Measurements from ENCODE around the gene TENM4. TPM values are rescaled to one million over a fixed set of nuclear protein-coding genes. Genes with fewer than 3 reads are reported as not detected.
A peak's percentile ranks its signal among the peaks of the same experiment; 100 is the strongest.

TENM4 gene
- total RNA-seq, 8 experiments from 2014 or later, result 0.59 to 82.2 (median 24.2) TPM

- WGBS, 10 experiments, result 0 to 100% (median 86%) methylated on average over 1 to 2 of the region's 2 CpGs; no CpG with 5 or more reads in 5 of the 10 experiments
Measured at GRCh38 chr11:78878631-78879030, 562.2 kb downstream of the TENM4 start.

GRCh38 chr11:78876676-78877075 lies 564.2 kb downstream of the TENM4 start:
- ATAC-seq (replicated peaks in 6 of 8), result peak in 1 of 8 experiments; percentile 38

More at GRCh38 chr11:78878631-78879030, 562.2 kb downstream of the TENM4 start:
- H3K4me3 ChIP-seq, result no peak overlapping the region
- H3K4me1 ChIP-seq (replicated peaks in 1 of 2), result peaks cover 0 to 15% of the 10 kb centered on the region in 2 donors
- H3K27ac ChIP-seq, result no peak overlapping the region
- in situ Hi-C loops (cut with MboI; ENCODE audit: low pct_unique_long_range_greater_than_20kb in 2 of 9, low sequenced_read_pairs in 9 of 9, unreplicated experiment in 9 of 9), result no loop called here
- ATAC-seq (replicated peaks in 6 of 8), result no peak

GRCh38 chr11:78870655-78871054 lies 570.2 kb downstream of the TENM4 start:
- WGBS, 10 experiments, result 0 to 100% (median 83%) methylated on average over 2 of the region's 4 CpGs; no CpG with 5 or more reads in 5 of the 10 experiments
- Histone ChIP-seq H3K4me1 (replicated peaks in 1 of 2) (peaks cover 0 to 14% of the 10 kb centered on the region in 2 donors), H3K27ac (no peak overlapping the region), H3K4me3 (no peak overlapping the region)
- in situ Hi-C loops (cut with MboI; ENCODE audit: low pct_unique_long_range_greater_than_20kb in 2 of 9, low sequenced_read_pairs in 9 of 9, unreplicated experiment in 9 of 9), result no loop called here
- ATAC-seq (replicated peaks in 6 of 8), result no peak

More at GRCh38 chr11:78876676-78877075, 564.2 kb downstream of the TENM4 start:
- in situ Hi-C loops (cut with MboI; ENCODE audit: low pct_unique_long_range_greater_than_20kb in 2 of 9, low sequenced_read_pairs in 9 of 9, unreplicated experiment in 9 of 9), result no loop called here
- WGBS, 10 experiments, result 40 to 100% (median 86%) methylated on average over 1 to 3 of the region's 3 CpGs; no CpG with 5 or more reads in 3 of the 10 experiments
- H3K27ac ChIP-seq, result no peak overlapping the region
- no peak overlapping the region for H3K4me3 ChIP-seq
- H3K4me1 ChIP-seq (replicated peaks in 1 of 2), result peaks cover 0 to 15% of the 10 kb centered on the region in 2 donors

GRCh38 chr11:78869293-78869692 lies 571.5 kb downstream of the TENM4 start:
- ATAC-seq (replicated peaks in 6 of 8), result no peak
- in situ Hi-C loops (cut with MboI; ENCODE audit: low pct_unique_long_range_greater_than_20kb in 2 of 9, low sequenced_read_pairs in 9 of 9, unreplicated experiment in 9 of 9), result no loop called here
- H3K27ac ChIP-seq, result no peak overlapping the region

GRCh38 chr11:78868563-78868962 lies 572.3 kb downstream of the TENM4 start:
- H3K4me1 ChIP-seq (replicated peaks in 1 of 2), result peaks cover 0 to 11% of the 10 kb centered on the region in 2 donors
- ATAC-seq (replicated peaks in 6 of 8), result no peak
- H3K27ac ChIP-seq, result no peak overlapping the region
- in situ Hi-C loops (cut with MboI; ENCODE audit: low pct_unique_long_range_greater_than_20kb in 2 of 9, low sequenced_read_pairs in 9 of 9, unreplicated experiment in 9 of 9), result no loop called here
- H3K4me3 ChIP-seq, result no peak overlapping the region
- 0 to 76% (median 58%) methylated on average over 1 to 4 of the region's 4 CpGs for WGBS, 10 experiments

More at GRCh38 chr11:78869293-78869692, 571.5 kb downstream of the TENM4 start:
- 0 to 44% (median 12%) methylated on average over 1 to 3 of the region's 3 CpGs; no CpG with 5 or more reads in 2 of the 10 experiments for WGBS, 10 experiments
- H3K4me3 ChIP-seq, result no peak overlapping the region
- peaks cover 0 to 11% of the 10 kb centered on the region in 2 donors for H3K4me1 ChIP-seq (replicated peaks in 1 of 2)

- in situ Hi-C loops (cut with MboI; ENCODE audit: low pct_unique_long_range_greater_than_20kb in 2 of 9, low sequenced_read_pairs in 9 of 9, unreplicated experiment in 9 of 9), result no loop called here
- Histone ChIP-seq H3K27ac (no peak overlapping the region), H3K4me1 (replicated peaks in 1 of 2) (no peaks in the 10 kb centered on the region), H3K4me3 (no peak overlapping the region)
- no peak for ATAC-seq (replicated peaks in 6 of 8)
- WGBS, 10 experiments, result 0 to 100% (median 82%) methylated on average over 1 to 5 of the region's 5 CpGs; no CpG with 5 or more reads in 1 of the 10 experiments
Measured at GRCh38 chr11:78860720-78861422, 580.0 kb downstream of the TENM4 start.

GRCh38 chr11:78857688-78858087 lies 583.1 kb downstream of the TENM4 start:
- H3K4me3 ChIP-seq, result no peak overlapping the region
- 33 to 100% (median 79%) methylated on average over 1 to 2 of the region's 2 CpGs for WGBS, 10 experiments
- H3K27ac ChIP-seq, result no peak overlapping the region
- no peak for ATAC-seq (replicated peaks in 6 of 8)
- H3K4me1 ChIP-seq (replicated peaks in 1 of 2), result no peaks in the 10 kb centered on the region
- in situ Hi-C loops (cut with MboI; ENCODE audit: low pct_unique_long_range_greater_than_20kb in 2 of 9, low sequenced_read_pairs in 9 of 9, unreplicated experiment in 9 of 9), result no loop called here

GRCh38 chr11:78856211-78856610 lies 584.6 kb downstream of the TENM4 start:
- in situ Hi-C loops (cut with MboI; ENCODE audit: low pct_unique_long_range_greater_than_20kb in 2 of 9, low sequenced_read_pairs in 9 of 9, unreplicated experiment in 9 of 9), result no loop called here
- Histone ChIP-seq H3K27ac (no peak overlapping the region), H3K4me1 (replicated peaks in 1 of 2) (no peaks in the 10 kb centered on the region), H3K4me3 (no peak overlapping the region)
- 0 to 100% (median 85%) methylated on average over 1 to 4 of the region's 5 CpGs; no CpG with 5 or more reads in 4 of the 10 experiments for WGBS, 10 experiments
- no peak for ATAC-seq (replicated peaks in 6 of 8)

- no peak overlapping the region for H3K4me3 ChIP-seq
- H3K4me1 ChIP-seq (replicated peaks in 1 of 2), result no peaks in the 10 kb centered on the region
- no peak overlapping the region for H3K27ac ChIP-seq
- in situ Hi-C loops (cut with MboI; ENCODE audit: low pct_unique_long_range_greater_than_20kb in 2 of 9, low sequenced_read_pairs in 9 of 9, unreplicated experiment in 9 of 9), result no loop called here
- ATAC-seq (replicated peaks in 6 of 8), result no peak
Measured at GRCh38 chr11:78855116-78855515, 585.7 kb downstream of the TENM4 start.

- Histone ChIP-seq H3K4me1 (replicated peaks in 1 of 2) (no peaks in the 10 kb centered on the region), H3K4me3 (no peak overlapping the region)
- ATAC-seq (replicated peaks in 6 of 8), result no peak
Measured at GRCh38 chr11:78853521-78853920, 587.3 kb downstream of the TENM4 start.

GRCh38 chr11:78851878-78852586 lies 588.8 kb downstream of the TENM4 start:
- peak in 2 of 8 experiments; percentile 20 to 49 for ATAC-seq (replicated peaks in 6 of 8)
- in situ Hi-C loops (cut with MboI; ENCODE audit: low pct_unique_long_range_greater_than_20kb in 2 of 9, low sequenced_read_pairs in 9 of 9, unreplicated experiment in 9 of 9), result no loop called here
- Histone ChIP-seq H3K4me3 (no peak overlapping the region), H3K4me1 (replicated peaks in 1 of 2) (peaks cover 2 to 12% of the 10 kb centered on the region in 2 donors), H3K27ac (no peak overlapping the region)
- 14 to 100% (median 94%) methylated on average over 1 to 3 of the region's 7 CpGs; no CpG with 5 or more reads in 2 of the 10 experiments for WGBS, 10 experiments

More at GRCh38 chr11:78853521-78853920, 587.3 kb downstream of the TENM4 start:
- in situ Hi-C loops (cut with MboI; ENCODE audit: low pct_unique_long_range_greater_than_20kb in 2 of 9, low sequenced_read_pairs in 9 of 9, unreplicated experiment in 9 of 9), result no loop called here
- WGBS, 10 experiments, result 57 to 100% (median 100%) methylated on average over 1 to 2 of the region's 3 CpGs; no CpG with 5 or more reads in 1 of the 10 experiments
- H3K27ac ChIP-seq, result no peak overlapping the region

GRCh38 chr11:78850078-78850477 lies 590.8 kb downstream of the TENM4 start:
- Histone ChIP-seq H3K27ac (no peak overlapping the region), H3K4me3 (no peak overlapping the region), H3K4me1 (replicated peaks in 1 of 2) (peaks cover 2 to 16% of the 10 kb centered on the region in 2 donors)
- ATAC-seq (replicated peaks in 6 of 8), result no peak
- in situ Hi-C loops (cut with MboI; ENCODE audit: low pct_unique_long_range_greater_than_20kb in 2 of 9, low sequenced_read_pairs in 9 of 9, unreplicated experiment in 9 of 9), result no loop called here
- WGBS, 10 experiments, result 7 to 100% (median 72%) methylated on average over 1 to 3 of the region's 3 CpGs; no CpG with 5 or more reads in 2 of the 10 experiments

- 10 to 93% (median 80%) methylated on average over 1 to 5 of the region's 5 CpGs; no CpG with 5 or more reads in 1 of the 10 experiments for WGBS, 10 experiments
- in situ Hi-C loops (cut with MboI; ENCODE audit: low pct_unique_long_range_greater_than_20kb in 2 of 9, low sequenced_read_pairs in 9 of 9, unreplicated experiment in 9 of 9), result loop anchor here in 1 of 9 experiments (25.0 kb wide), 1 partner anchor 109 kb away; no protein-coding TSS in a partner anchor
- peak in 1 of 8 experiments; percentile 59 for ATAC-seq (replicated peaks in 6 of 8)
- Histone ChIP-seq H3K4me3 (no peak overlapping the region), H3K27ac (no peak overlapping the region), H3K4me1 (replicated peaks in 1 of 2) (peaks cover 2 to 16% of the 10 kb centered on the region in 2 donors)
Measured at GRCh38 chr11:78846269-78846668, 594.6 kb downstream of the TENM4 start.

Measured in motor neuron (in vitro differentiated cells).